GM12891 (cell line): ENCODE measurements around the gene ANXA6.

ENCODE experiments used
- DNase-seq: peaks from one replicate; pipeline ENCODE4 v3.0.0; 2011; ENCODE audit warnings: low spot score; ENCODE audit not compliant: insufficient read length
- FAIRE-seq: peaks from 2 replicates; lab custom pipeline; 2011; peaks lifted over from hg19 to GRCh38; lab: Jason Lieb, UNC
- PAX5 ChIP-seq: IDR thresholded peaks from 2 replicates; pipeline ENCODE4 v1.6.1; 2011; ENCODE audit warnings: low read length, moderate library complexity, mild to moderate bottlenecking; ENCODE audit not compliant: insufficient read depth, severe bottlenecking
- POLR2A ChIP-seq: IDR thresholded peaks from 2 replicates; pipeline ENCODE4 v1.6.1; 2011; ENCODE audit warnings: low read depth, low read length, control low read depth
- POLR2AphosphoS5 ChIP-seq: IDR thresholded peaks from 2 replicates; pipeline ENCODE4 v1.6.1; 2011; ENCODE audit warnings: low read depth, low read length, control low read depth
- POU2F2 ChIP-seq: IDR thresholded peaks from 2 replicates; pipeline ENCODE4 v1.6.1; 2011; ENCODE audit warnings: low read depth, mild to moderate bottlenecking, control low read depth, low read length, moderate library complexity
- SPI1 ChIP-seq: IDR thresholded peaks from 2 replicates; pipeline ENCODE4 v1.6.1; 2011; ENCODE audit warnings: low read depth, low read length, control low read depth
- TAF1 ChIP-seq: IDR thresholded peaks from 2 replicates; pipeline ENCODE4 v1.6.1; 2011; ENCODE audit warnings: low read depth, low read length, control low read depth

ANXA6 gene

DNA sequence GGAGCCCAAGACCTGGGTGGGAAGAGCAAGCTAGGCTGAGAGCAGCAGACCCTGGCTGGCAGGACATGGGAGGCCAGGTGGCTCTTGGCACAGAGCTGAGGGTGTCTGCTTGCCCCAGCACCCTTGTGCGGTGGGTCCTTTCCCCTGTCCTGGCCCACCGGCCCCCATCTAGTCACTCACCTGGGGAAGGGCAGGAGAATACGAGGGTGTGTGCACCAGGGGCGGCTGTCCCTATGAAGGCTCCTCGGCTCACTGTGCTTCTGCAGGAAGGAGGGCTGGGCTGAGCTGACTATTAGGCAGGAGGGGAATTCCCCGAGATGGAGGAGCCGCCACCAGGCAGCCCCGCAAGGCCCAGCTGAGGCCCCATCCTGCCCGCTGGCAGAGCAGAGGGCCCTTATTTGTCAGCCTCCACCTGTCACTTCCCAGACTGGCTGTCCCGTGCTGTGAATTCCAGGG lies 70.6 kb downstream of the ANXA6 start:
- TF ChIP-seq SPI1 (no peak), POLR2AphosphoS5 (peak; percentile 72), PAX5 (no peak), POU2F2 (no peak), TAF1 (no peak), POLR2A (peak; percentile 80)
- FAIRE-seq (peak; percentile 90), DNase-seq (peak; percentile 55)

DNA sequence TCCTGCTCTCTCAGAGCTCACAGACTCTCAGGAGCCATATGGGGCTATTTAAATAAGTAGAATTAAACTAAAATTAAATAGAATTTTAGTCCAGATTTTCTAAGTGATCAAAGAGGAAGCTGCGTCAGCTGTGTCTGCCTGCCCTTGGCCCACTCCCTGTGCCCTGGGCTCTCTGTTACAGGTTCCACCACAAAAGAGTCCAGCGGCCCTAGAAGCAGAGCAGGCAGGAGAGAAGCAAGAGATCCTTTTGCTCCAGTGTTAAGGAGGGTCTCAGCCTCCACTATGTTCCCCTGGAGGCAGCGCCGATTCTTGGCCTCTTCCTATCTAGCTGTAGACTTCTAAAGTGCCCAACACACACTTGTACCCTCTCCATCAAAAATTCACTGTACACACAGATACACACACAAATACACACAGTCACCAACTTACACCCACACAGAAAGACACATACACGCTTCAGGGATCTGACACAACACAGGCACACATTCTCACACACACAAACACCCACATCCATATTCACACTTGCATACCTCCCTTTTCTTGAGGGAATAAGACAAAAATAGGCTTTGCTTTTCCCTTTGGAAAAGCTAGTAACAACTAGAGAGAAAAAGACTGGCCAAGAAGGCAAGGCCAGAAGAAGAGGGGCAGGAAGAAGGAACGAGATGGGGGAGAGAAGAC lies 71.2 kb downstream of the ANXA6 start:
- no peak for TF ChIP-seq POU2F2
- no peak for TF ChIP-seq POLR2A
- TF ChIP-seq PAX5 = no peak
- FAIRE-seq (peak; percentile 94), DNase-seq (no peak)

DNA sequence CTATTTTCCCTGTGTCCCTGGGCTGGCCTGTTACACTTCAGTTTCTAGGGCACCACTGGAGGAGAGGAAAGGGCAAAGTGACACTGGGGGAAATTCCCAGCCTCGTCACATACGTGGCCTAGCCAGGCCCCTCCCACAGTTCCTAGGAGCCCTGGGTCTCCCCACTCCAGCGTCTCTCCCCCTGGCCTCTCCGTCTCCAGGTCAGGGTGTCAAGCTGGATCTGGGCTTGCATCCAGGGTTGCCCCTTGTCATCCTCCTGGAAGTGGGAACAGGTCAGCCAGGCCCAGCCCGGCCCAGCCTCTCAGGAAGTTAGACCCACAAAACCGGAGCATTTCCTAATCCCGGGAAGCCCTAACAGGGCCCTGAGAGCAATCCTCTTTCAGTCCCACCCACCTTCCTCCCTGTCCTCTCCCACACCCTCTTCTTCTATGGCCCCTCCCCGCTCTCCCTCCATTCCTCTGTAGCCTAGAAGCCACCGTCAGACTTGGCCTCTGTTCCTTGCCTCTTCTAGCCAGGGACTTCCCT lies 72.0 kb downstream of the ANXA6 start:
- TF ChIP-seq POLR2AphosphoS5 (peak; percentile 65), PAX5 (no peak), POLR2A (peak; percentile 68; the same call in 1 of the 2 replicates), SPI1 (no peak), POU2F2 (no peak), TAF1 (no peak)
- DNase-seq (no peak), FAIRE-seq (peak; percentile 81)

DNA sequence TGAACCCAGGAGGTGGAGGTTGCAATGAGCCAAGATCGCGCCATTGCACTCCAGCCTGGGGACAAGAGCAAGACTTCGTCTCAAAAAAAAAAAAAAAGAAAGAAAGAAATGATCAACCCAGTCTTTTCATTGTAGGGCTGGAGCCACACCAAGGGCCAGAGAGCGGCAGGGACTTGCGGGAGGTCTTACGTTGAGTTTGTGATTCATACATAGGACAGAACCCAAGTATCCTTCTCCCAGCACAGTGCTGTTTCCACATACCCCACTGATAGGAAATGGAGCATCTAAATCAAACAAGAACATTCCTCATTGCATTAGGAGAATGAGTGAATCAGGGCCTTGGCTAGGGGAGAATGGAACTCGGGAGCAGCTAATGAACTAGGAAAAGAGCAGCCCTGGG lies 73.2 kb downstream of the ANXA6 start:
- FAIRE-seq = no peak
- no peak for DNase-seq
- TF ChIP-seq PAX5 (no peak), POLR2A (no peak), POLR2AphosphoS5 (no peak), TAF1 (no peak), POU2F2 (no peak), SPI1 (no peak)

DNA sequence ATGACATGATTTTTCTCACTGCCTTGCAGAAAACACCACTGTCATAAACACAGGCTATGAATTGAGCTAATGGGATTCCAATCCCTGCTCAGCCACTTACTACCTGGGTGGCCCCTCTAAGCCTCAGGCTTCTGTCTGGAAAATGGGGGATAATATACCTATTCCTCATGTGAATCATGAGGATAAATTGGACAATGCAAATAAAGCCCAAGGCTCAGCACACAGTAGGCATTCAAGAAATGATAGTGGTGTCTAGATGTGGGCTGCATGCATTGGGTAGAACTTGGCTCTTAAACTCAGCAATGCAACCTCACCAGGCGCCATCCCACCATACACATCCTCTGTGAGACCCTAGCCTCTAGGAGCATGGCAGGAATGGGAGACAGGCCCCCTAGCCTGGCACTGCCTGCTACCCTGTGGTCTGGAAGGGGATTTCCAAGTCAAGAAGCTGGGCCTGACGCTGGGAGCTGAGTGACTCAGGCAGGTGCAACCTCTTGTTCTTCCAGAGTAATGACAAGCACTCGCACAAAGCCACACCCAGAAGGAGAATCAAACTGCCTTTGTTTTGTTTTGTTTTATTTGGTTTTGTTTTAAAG lies 74.4 kb downstream of the ANXA6 start:
- TF ChIP-seq SPI1 (no peak), POLR2AphosphoS5 (no peak), PAX5 (no peak), TAF1 (no peak)
- peak; percentile 79 for FAIRE-seq
- no peak for DNase-seq

DNA sequence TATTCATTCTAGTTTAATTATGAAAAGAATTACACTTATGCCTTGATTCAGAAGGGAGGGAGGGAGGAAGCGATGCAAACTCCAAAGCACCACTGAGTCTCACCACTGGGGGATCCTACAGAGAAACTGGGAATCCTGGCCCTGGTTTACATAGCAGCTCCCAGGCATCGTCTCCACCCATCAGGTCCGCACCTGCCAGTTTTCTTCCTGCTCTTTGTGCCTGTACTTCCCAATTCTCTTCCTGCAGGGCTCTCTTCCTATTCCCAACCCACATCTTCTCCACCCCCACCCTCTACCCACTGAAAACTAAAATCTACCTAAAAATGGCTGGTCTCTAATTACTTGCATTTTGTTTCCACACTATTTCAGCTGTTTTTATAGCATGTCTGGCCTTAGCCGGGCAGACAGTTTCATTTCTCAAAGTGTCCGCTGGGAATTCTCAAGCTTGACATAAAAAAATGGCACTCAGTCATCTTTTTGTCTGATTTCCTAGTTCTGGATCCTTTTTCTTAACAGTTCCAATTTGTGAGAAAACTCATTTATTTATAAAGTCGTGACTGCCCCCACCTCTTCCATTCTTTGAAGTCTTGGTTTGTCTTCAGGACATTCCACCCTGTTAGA lies 75.2 kb downstream of the ANXA6 start:
- TF ChIP-seq POLR2AphosphoS5 (no peak; the same call in 1 of the 2 replicates), POU2F2 (no peak), SPI1 (no peak), TAF1 (no peak), POLR2A (no peak; the same call in 1 of the 2 replicates), PAX5 (no peak)
- peak; percentile 23 for FAIRE-seq
- DNase-seq = no peak

DNA sequence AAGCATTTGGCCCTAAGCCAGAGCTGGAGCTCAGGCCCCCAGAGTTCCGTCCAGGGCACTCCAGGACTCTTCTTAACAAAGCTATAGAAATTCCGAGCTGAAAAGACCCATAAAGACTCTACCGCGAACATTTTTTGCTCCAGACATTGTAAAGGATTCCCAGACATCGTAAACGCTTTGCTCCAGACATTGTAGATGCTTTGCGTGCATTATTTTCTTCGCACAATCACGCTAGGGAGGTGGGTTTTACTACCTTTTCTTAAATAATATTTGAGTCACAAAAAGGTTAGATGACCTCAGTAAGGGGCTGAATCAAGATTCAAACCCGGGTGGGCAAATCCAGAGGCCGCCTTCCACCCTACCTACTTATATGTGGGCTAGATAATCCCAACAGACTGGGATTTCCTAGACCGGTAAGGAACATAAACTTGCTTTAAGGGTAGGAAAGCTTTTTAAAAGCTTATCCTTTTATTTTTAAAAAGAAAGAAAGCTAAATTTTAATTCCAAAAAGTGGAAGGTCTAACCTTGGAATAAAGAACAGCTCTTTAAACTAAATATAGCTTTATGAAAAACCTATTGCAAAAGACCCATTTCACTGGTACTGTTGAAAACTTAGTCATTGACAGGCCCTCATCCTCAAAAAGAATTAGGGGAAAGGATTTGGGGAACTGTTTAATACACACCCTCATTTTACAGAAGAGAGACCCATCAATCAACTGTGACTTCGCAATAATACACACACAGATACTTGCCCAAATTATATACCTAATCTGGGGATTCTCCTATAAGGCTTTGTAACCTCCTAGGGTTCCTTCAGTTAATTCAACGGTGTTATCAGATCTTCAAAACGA lies 75.9 kb downstream of the ANXA6 start:
- no peak for FAIRE-seq
- TF ChIP-seq PAX5 (no peak), POLR2AphosphoS5 (no peak), TAF1 (no peak), SPI1 (no peak), POU2F2 (no peak), POLR2A (no peak)
- no peak for DNase-seq

DNA sequence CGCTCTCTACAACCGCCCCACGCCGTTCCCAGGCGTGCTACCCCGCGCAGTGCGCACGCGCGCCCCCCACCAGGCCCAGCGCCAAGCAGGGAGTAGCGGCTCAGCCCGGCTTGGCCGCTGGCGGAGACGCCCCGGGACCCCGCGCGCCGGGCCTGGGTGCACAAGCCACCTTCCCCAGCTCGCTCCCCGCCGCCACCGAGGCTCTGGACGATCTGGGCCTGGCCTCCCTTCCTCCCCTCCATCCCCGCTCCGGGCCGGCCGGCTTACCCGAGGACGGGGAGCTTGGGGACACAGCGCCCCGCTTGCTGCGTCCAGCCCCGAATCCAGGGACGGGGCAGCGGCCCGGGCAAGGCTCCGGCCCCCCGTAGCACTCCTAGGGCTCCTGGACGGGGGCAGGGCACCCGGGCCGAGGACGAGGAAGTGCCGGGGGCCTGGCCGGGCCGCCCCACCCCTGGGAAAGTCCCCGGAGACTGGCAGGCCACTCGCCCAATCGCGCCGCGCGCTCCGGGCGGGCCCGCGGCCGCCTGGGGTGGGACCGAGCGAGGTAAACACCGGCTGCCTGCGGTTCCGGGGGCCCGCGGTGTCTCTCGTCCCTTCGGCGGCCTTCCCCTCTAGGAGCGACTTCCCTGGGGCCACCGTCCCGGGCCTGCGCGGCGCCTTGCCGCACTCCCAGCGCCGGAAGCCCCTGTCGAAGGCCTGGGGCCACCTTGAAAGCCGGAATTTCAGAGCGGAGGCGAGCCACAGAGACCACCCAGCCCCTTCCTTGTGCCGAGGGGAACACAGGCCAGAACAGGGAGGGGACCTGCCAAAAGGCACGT lies 76.8 kb downstream of the ANXA6 start, which contains the start of gene TNIP1:
Gene TNIP1 (minus strand): TSS at position 422 of the 818 bp plus-strand sequence. CDS start 15,939 bp downstream, outside the sequence.
- TF ChIP-seq SPI1 (peak; percentile 62), POLR2AphosphoS5 (peak; percentile 52), POU2F2 (no peak)
- peak; percentile 93 for DNase-seq
- peak; percentile 93 for FAIRE-seq
